ENCODE results near the gene FETUB. TPM values are rescaled to one million over a fixed set of nuclear protein-coding genes. Genes with fewer than 3 reads are reported as not detected.

FETUB gene
- total RNA-seq, 1 experiment from 2014 or later = not detected

DNA sequence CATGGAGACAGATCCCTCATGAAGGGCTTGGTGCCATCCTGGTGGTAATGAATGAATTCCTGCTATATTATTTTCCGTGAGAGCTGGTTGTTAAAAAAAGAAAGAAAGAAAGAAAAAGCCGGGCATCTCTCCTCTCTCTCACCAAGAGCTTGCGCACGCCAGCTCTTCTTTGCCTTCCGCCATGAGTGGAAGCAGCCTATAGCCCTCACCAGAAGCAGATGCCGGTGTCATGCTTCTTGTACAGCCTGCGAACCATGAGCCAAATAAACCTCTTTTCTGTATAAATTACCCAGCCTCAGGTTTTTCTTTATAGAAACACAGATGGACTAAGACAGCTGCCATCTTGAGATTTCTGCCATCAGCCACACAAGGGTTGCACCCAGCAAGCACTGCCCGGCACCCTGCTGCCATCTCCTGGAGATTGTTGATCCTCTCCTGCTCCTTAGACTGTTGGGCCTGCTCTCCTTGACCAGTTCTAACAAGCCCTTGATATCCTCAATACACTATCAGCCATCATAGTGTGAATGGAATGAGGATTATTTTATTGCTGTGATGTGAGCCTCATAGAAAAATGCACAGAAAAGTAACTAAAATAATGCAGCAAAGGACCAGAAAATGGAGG, 30.8 kb upstream of the FETUB start:
- Histone ChIP-seq H3K4me2 (ENCODE audit: low read length) (no peak overlapping the region), H3K4me3 (replicated peaks in 1 of 2; ENCODE audit: low read depth in 1 of 2, low read length in 2 of 2) (no peak overlapping the region), H3K4me1 (ENCODE audit: control insufficient read depth in 1 of 2, insufficient read depth in 2 of 2, low read length in 2 of 2) (peaks cover 0 to 1% of the 10 kb centered on the region in 2 experiments; a peak in 1 of 4 replicates), H4K20me1 (ENCODE audit: insufficient read depth) (no peaks in the 10 kb centered on the region), H3K27me3 (ENCODE audit: insufficient read depth, low read length) (no peaks in the 10 kb centered on the region), H3K27ac (ENCODE audit: low read depth, low read length) (no peak overlapping the region), H3K36me3 (ENCODE audit: control insufficient read depth in 1 of 2, insufficient read depth in 2 of 2, low read length in 2 of 2) (no peaks in the 10 kb centered on the region), H3K9me2 (ENCODE audit: insufficient read depth) (no peaks in the 10 kb centered on the region), H2AFZ (ENCODE audit: low read depth, low read length, poor library complexity, severe bottlenecking) (peak overlapping the region; percentile 54), H3K79me2 (ENCODE audit: insufficient read depth, low read length) (no peaks in the 10 kb centered on the region), H3K9ac (ENCODE audit: low read length) (no peak overlapping the region), H3K9me3 (ENCODE audit: control insufficient read depth in 1 of 2, insufficient read depth in 1 of 2, low read depth in 1 of 2, low read length in 2 of 2) (no peaks in the 10 kb centered on the region)
- ATAC-seq = peak; percentile 97
- no TSS peak for BruUV-seq (replicated peaks)
- intact Hi-C loops (cut with micrococcal nuclease) = no loop called here
- DNase-seq (ENCODE audit: low read depth, low spot score) = peak; percentile 41
- POLR2A ChIA-PET = interaction anchor here (1.4 kb wide), 1 partner anchor 39 kb away, joined by 7 read pairs; the partner anchor contains the start of gene DNAJB11
- RAD21 ChIA-PET (ENCODE audit: low non-redundant PET in 1 of 2, low total read pairs in 2 of 2, uncharacterized antibody in 2 of 2, unreplicated experiment in 2 of 2) = no interaction called here
- CTCF ChIA-PET = interaction anchor here (1.0 to 8.4 kb wide), 6 partner anchors 9 to 632 kb away, joined by 3 to 64 read pairs (median 6); no protein-coding TSS in a partner anchor
- TF ChIP-seq, protein P1, sequence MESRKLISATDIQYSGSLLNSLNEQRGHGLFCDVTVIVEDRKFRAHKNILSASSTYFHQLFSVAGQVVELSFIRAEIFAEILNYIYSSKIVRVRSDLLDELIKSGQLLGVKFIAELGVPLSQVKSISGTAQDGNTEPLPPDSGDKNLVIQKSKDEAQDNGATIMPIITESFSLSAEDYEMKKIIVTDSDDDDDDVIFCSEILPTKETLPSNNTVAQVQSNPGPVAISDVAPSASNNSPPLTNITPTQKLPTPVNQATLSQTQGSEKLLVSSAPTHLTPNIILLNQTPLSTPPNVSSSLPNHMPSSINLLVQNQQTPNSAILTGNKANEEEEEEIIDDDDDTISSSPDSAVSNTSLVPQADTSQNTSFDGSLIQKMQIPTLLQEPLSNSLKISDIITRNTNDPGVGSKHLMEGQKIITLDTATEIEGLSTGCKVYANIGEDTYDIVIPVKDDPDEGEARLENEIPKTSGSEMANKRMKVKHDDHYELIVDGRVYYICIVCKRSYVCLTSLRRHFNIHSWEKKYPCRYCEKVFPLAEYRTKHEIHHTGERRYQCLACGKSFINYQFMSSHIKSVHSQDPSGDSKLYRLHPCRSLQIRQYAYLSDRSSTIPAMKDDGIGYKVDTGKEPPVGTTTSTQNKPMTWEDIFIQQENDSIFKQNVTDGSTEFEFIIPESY (IDR thresholded peaks at IDR 0.05; ENCODE audit: extremely low read depth, insufficient replicate concordance, low read length) = no peak
- TF ChIP-seq CBX3 (IDR thresholded peaks at IDR 0.05; ENCODE audit: low read depth) (no peak), ELF1 (IDR thresholded peaks at IDR 0.05; ENCODE audit: borderline replicate concordance, low read depth) (no peak), TCF7L2 (IDR thresholded peaks at IDR 0.05; ENCODE audit: borderline replicate concordance, extremely low read depth, insufficient read depth, insufficient read length) (no peak), EGR1 (IDR thresholded peaks at IDR 0.05; ENCODE audit: low read depth) (no peak), RAD21 (IDR thresholded peaks at IDR 0.05; ENCODE audit: low read depth) (peak; percentile 68), YY1 (IDR thresholded peaks at IDR 0.05; ENCODE audit: extremely low read depth, insufficient replicate concordance, low read depth, low read length) (peak; percentile 65), REST (IDR thresholded peaks at IDR 0.05; ENCODE audit: low read depth) (no peak), FOSL1 (IDR thresholded peaks at IDR 0.05; ENCODE audit: low read depth) (no peak), POLR2A (IDR thresholded peaks at IDR 0.05; ENCODE audit: borderline replicate concordance, extremely low read depth, insufficient read depth, insufficient read length) (no peak), ZFX (IDR thresholded peaks at IDR 0.05) (no peak), POLR2AphosphoS5 (IDR thresholded peaks at IDR 0.05; ENCODE audit: low read depth, low read length) (no peak), SIN3A (IDR thresholded peaks at IDR 0.05; ENCODE audit: low read depth) (no peak), ATF3 (IDR thresholded peaks at IDR 0.05) (no peak), SP1 (IDR thresholded peaks at IDR 0.05; ENCODE audit: low read depth) (no peak), ZNF274 (IDR thresholded peaks at IDR 0.05; ENCODE audit: low read depth, low read length) (no peak), EZH2phosphoT487 (IDR thresholded peaks at IDR 0.05; ENCODE audit: borderline replicate concordance) (no peak), SRF (IDR thresholded peaks at IDR 0.05; ENCODE audit: low read depth) (no peak)
- TF ChIP-seq, protein P2, sequence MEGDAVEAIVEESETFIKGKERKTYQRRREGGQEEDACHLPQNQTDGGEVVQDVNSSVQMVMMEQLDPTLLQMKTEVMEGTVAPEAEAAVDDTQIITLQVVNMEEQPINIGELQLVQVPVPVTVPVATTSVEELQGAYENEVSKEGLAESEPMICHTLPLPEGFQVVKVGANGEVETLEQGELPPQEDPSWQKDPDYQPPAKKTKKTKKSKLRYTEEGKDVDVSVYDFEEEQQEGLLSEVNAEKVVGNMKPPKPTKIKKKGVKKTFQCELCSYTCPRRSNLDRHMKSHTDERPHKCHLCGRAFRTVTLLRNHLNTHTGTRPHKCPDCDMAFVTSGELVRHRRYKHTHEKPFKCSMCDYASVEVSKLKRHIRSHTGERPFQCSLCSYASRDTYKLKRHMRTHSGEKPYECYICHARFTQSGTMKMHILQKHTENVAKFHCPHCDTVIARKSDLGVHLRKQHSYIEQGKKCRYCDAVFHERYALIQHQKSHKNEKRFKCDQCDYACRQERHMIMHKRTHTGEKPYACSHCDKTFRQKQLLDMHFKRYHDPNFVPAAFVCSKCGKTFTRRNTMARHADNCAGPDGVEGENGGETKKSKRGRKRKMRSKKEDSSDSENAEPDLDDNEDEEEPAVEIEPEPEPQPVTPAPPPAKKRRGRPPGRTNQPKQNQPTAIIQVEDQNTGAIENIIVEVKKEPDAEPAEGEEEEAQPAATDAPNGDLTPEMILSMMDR (IDR thresholded peaks at IDR 0.05 in 2 of 3, conservative IDR thresholded peaks at IDR 0.05 in 1 of 3; ENCODE audit: borderline replicate concordance in 1 of 3, insufficient read depth in 1 of 3, low read depth in 2 of 3, low read length in 2 of 3) = peak; percentile 47 to 55 (median 50); a peak in 5 of 6 replicates
- TF ChIP-seq, protein P3, sequence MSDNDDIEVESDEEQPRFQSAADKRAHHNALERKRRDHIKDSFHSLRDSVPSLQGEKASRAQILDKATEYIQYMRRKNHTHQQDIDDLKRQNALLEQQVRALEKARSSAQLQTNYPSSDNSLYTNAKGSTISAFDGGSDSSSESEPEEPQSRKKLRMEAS (IDR thresholded peaks at IDR 0.05) = no peak

Measured in HCT116 (cell line).